Neural cell (in vitro differentiated cells): ENCODE results near the gene IL5RA. TPM values are rescaled to one million over a fixed set of nuclear protein-coding genes. Genes with fewer than 3 reads are reported as not detected.

Source experiments
- H2AFZ ChIP-seq: fragments of 200-600, 300-800 bp; sonication (generic), shearing (Covaris generic); 2 replicates; pipeline ENCODE4 v1.6.0; 2014; ENCODE audit warnings: low read depth, mild to moderate bottlenecking, antibody characterized with exemption, low read length, moderate library complexity
- H3F3A ChIP-seq: fragments of 200-600 bp; shearing (Covaris generic); 2 replicates; pipeline ENCODE4 v1.6.1; 2016; ENCODE audit warnings: mild to moderate bottlenecking, moderate library complexity, mixed read lengths, antibody characterized with exemption, low read length; ENCODE audit not compliant: insufficient read depth, poor library complexity, severe bottlenecking
- H3K27ac ChIP-seq: fragments of 200-600, 300-800 bp; sonication (generic), shearing (Covaris generic); 2 replicates; pipeline ENCODE4 v1.5.1; 2014; ENCODE audit warnings: mild to moderate bottlenecking, low read length, moderate library complexity
- H3K27me3 ChIP-seq: fragments of 300-800, 200-600 bp; sonication (generic), shearing (Covaris generic); 2 replicates; pipeline ENCODE4 v1.6.0; 2014; ENCODE audit warnings: mild to moderate bottlenecking, low read depth, low read length, moderate library complexity; ENCODE audit not compliant: insufficient read depth
- H3K36me3 ChIP-seq: fragments of 300-800, 200-600 bp; sonication (generic), shearing (Covaris generic); 2 replicates; pipeline ENCODE4 v1.5.1; 2014; ENCODE audit warnings: mild to moderate bottlenecking, antibody characterized with exemption, low read length, moderate library complexity; ENCODE audit not compliant: insufficient read depth
- H3K4me2 ChIP-seq: fragments of 300-800, 200-600 bp; sonication (generic), shearing (Covaris generic); 2 replicates; pipeline ENCODE4 v1.6.0; 2014; ENCODE audit warnings: mild to moderate bottlenecking, low read length
- H3K4me3 ChIP-seq: fragments of 300-800, 200-600 bp; sonication (generic), shearing (Covaris generic); 2 replicates; pipeline ENCODE4 v1.5.1; 2014; ENCODE audit warnings: mild to moderate bottlenecking, low read length, moderate library complexity
- H3K79me2 ChIP-seq: fragments of 200-600 bp; shearing (Covaris generic); replicated peaks from 2 replicates; pipeline ENCODE4 v1.6.0; 2014; ENCODE audit warnings: mild to moderate bottlenecking, low read length, moderate library complexity; ENCODE audit not compliant: insufficient read depth
- H3K9ac ChIP-seq: fragments of 300-800, 200-600 bp; sonication (generic), shearing (Covaris generic); 2 replicates; pipeline ENCODE4 v1.6.1; 2016; ENCODE audit warnings: mild to moderate bottlenecking, low read length, mixed read lengths
- H3K9me2 ChIP-seq: fragments of 200-600 bp; shearing (Covaris generic); 2 replicates; pipeline ENCODE4 v1.6.1; 2016; ENCODE audit warnings: mild to moderate bottlenecking, low read length, mixed read lengths; ENCODE audit not compliant: insufficient read depth
- H3K9me3 ChIP-seq: fragments of 200-600, 300-800 bp; sonication (generic), shearing (Covaris generic); 2 replicates; pipeline ENCODE4 v1.6.1; 2016; ENCODE audit warnings: mild to moderate bottlenecking, mixed run types, low read length, moderate library complexity, mixed read lengths
- H4K20me1 ChIP-seq: fragments of 200-600 bp; shearing (Covaris generic); 2 replicates; pipeline ENCODE4 v1.6.1; 2016; ENCODE audit warnings: mild to moderate bottlenecking, mixed run types; ENCODE audit not compliant: insufficient read depth
- MXI1 ChIP-seq: fragments of 450-650 bp; conservative IDR thresholded peaks from 2 replicates; pipeline ENCODE4 v1.6.1; 2014; ENCODE audit warnings: antibody characterized with exemption, mild to moderate bottlenecking; ENCODE audit not compliant: poor library complexity, severe bottlenecking
- SMC3 ChIP-seq: fragments of 450-650 bp; conservative IDR thresholded peaks from 2 replicates; pipeline ENCODE4 v1.6.1; 2014; ENCODE audit warnings: antibody characterized with exemption, mild to moderate bottlenecking, moderate library complexity; ENCODE audit not compliant: poor library complexity
- polyA plus RNA-seq: library from polyadenylated mRNA; depleted of rRNA; stranded (reverse); fragments of >200 nt; gene quantifications from 2 replicates; pipeline ENCODE4 v1.2.3, GENCODE V29; 2014
- TF ChIP-seq, protein P1 (sequence below): IDR thresholded peaks from 2 replicates; pipeline ENCODE4 v1.6.1; 2012; ENCODE audit warnings: borderline replicate concordance
- TF ChIP-seq, protein P2 (sequence below): fragments of 450-650 bp; IDR thresholded peaks from 2 replicates; pipeline ENCODE4 v1.5.1; 2014; ENCODE audit warnings: antibody characterized with exemption, mild to moderate bottlenecking, moderate library complexity; ENCODE audit not compliant: poor library complexity, severe bottlenecking

IL5RA gene
- polyA plus RNA-seq, 1 donor from 2014 or later = 0.10 TPM

DNA sequence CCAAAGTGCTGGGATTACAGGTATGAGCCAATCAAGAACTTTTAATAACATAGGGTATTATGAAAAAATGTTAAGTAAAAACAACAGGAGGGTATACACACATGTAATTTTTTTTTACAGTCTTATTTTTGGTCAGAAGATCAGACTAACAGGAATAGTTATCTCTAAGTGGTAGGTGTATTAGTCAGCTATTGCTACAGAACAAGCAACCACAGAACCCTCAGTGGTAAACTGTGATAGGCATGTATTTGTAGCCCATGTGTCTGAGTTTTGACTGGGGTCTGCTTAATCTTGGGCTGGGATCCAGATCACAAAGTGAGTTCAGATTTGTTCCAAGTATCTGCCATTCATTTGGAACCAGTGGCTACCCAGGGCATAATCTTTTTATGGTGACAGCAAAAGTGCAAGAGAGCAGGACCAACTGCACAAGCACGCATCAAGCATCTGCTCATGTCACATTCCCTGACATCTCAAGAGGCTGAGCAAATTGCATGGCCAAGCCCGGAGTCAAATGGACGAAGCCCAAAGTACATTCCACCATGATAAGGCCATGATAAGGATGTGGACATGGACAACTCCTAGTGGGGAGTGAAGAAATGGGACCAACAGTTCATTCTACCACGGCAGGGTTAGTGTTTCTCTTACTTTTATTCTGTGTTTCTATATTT lies 3.0 kb upstream of the IL5RA start:
- Histone ChIP-seq H3K9ac (no peak overlapping the region), H3K27me3 (no peaks in the 10 kb centered on the region), H3K4me2 (no peak overlapping the region), H4K20me1 (no peaks in the 10 kb centered on the region), H3K4me3 (no peak overlapping the region), H3K9me2 (no peaks in the 10 kb centered on the region), H3K27ac (no peak overlapping the region), H3K36me3 (no peaks in the 10 kb centered on the region), H2AFZ (no peak overlapping the region), H3K9me3 (no peaks in the 10 kb centered on the region), H3F3A (no peaks in the 10 kb centered on the region), H3K79me2 (no peaks in the 10 kb centered on the region)
- TF ChIP-seq SMC3 = no peak
- TF ChIP-seq, protein P1, sequence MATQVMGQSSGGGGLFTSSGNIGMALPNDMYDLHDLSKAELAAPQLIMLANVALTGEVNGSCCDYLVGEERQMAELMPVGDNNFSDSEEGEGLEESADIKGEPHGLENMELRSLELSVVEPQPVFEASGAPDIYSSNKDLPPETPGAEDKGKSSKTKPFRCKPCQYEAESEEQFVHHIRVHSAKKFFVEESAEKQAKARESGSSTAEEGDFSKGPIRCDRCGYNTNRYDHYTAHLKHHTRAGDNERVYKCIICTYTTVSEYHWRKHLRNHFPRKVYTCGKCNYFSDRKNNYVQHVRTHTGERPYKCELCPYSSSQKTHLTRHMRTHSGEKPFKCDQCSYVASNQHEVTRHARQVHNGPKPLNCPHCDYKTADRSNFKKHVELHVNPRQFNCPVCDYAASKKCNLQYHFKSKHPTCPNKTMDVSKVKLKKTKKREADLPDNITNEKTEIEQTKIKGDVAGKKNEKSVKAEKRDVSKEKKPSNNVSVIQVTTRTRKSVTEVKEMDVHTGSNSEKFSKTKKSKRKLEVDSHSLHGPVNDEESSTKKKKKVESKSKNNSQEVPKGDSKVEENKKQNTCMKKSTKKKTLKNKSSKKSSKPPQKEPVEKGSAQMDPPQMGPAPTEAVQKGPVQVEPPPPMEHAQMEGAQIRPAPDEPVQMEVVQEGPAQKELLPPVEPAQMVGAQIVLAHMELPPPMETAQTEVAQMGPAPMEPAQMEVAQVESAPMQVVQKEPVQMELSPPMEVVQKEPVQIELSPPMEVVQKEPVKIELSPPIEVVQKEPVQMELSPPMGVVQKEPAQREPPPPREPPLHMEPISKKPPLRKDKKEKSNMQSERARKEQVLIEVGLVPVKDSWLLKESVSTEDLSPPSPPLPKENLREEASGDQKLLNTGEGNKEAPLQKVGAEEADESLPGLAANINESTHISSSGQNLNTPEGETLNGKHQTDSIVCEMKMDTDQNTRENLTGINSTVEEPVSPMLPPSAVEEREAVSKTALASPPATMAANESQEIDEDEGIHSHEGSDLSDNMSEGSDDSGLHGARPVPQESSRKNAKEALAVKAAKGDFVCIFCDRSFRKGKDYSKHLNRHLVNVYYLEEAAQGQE = no peak
- TF ChIP-seq, protein P2, sequence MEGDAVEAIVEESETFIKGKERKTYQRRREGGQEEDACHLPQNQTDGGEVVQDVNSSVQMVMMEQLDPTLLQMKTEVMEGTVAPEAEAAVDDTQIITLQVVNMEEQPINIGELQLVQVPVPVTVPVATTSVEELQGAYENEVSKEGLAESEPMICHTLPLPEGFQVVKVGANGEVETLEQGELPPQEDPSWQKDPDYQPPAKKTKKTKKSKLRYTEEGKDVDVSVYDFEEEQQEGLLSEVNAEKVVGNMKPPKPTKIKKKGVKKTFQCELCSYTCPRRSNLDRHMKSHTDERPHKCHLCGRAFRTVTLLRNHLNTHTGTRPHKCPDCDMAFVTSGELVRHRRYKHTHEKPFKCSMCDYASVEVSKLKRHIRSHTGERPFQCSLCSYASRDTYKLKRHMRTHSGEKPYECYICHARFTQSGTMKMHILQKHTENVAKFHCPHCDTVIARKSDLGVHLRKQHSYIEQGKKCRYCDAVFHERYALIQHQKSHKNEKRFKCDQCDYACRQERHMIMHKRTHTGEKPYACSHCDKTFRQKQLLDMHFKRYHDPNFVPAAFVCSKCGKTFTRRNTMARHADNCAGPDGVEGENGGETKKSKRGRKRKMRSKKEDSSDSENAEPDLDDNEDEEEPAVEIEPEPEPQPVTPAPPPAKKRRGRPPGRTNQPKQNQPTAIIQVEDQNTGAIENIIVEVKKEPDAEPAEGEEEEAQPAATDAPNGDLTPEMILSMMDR = no peak

DNA sequence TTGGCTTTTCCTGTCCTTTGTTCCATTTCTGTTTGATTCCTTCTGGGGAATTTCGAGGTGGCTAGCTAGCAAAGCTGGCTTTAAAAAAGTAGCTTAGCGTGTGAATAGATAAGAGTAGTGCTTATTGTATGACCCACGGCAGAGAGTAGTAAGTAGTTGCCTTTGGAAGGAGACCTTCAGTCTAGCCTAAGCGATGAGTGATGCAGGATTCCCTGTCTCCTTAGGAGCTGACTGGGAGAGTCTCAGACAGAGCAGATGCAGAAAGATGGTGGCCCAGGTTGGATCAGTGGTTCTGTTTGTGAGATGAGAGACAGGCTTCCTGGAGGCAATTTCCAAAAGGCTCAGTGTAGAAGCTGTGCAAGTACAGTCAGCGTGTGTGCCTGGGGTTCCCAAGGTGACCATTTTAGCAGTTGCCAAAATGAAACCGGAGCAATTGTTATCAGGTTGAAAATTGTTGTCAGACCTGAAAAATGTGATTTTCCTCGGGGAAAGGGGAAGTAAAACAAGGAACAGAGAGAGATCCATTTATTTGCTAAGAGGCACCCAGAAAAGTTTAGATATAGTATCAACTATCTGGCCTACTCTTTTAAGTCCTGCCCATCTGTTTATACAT lies 681 bp upstream of the IL5RA start:
- Histone ChIP-seq H3K4me2 (no peak overlapping the region), H3K27ac (peak overlapping the region; percentile 46), H2AFZ (no peak overlapping the region)

DNA sequence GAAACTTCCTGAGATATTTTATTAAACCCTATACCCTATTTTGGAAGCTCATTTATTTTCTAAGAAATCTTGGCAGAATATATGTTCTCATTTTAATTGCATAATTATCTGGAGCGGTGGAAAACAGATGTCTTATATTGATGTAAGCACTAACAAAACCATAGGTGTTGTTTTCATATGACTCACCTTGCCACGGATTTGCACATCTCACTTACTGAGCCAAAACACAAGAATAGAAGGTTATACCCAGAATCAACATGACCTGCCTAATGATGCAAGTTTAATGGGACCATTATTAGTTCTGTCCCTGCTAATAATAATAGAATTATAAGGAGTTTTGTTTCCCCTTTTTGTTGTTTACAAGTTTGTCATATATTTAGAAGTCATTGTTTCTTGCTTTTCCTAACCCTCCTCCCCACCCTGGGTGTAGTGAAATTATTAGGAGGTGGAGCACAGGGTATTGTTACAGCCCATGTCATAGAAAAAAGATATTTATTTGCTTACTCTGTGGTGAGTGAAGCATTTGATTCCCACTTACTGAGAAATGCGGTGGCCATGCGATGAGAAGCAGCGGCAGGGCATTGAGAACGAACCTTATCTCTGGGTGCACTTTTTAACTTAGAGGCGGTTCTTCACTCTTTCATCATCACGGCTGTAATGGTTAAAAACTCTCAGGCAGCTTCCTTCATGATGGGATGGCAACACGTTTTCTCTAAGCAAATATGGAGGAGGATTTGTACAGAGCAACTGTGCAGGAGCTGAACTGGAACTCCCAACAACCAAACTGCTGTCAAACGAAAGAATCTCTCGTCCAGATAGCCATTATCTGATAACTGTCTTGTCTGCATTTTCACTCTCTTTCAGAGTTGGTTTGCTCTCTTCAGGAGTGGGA lies 521 bp downstream of the IL5RA start:
- Histone ChIP-seq H3K79me2 (no peaks in the 10 kb centered on the region), H3K9ac (no peak overlapping the region), H3K4me2 (no peak overlapping the region), H3K9me3 (no peaks in the 10 kb centered on the region), H3K4me3 (no peak overlapping the region), H3K27ac (no peak overlapping the region), H3K36me3 (no peaks in the 10 kb centered on the region), H3K27me3 (no peaks in the 10 kb centered on the region), H4K20me1 (no peaks in the 10 kb centered on the region), H2AFZ (no peak overlapping the region), H3K9me2 (no peaks in the 10 kb centered on the region), H3F3A (no peaks in the 10 kb centered on the region)
- TF ChIP-seq, protein P2 = no peak

More for the DNA sequence above, 681 bp upstream of the IL5RA start:
- Histone ChIP-seq H3K36me3 (no peaks in the 10 kb centered on the region), H3K9me3 (no peaks in the 10 kb centered on the region), H4K20me1 (no peaks in the 10 kb centered on the region), H3F3A (no peaks in the 10 kb centered on the region), H3K27me3 (no peaks in the 10 kb centered on the region), H3K79me2 (no peaks in the 10 kb centered on the region), H3K9me2 (no peaks in the 10 kb centered on the region), H3K9ac (peak overlapping the region; percentile 7), H3K4me3 (no peak overlapping the region)
- no peak for TF ChIP-seq MXI1
